HG02884 (cell line): Measurements from ENCODE around the gene ZNF697.
A peak's percentile ranks its signal among the peaks of the same experiment; 100 is the strongest.
"Not testable (repeated sequence)": the region's sequence is repeated elsewhere in the genome, so short reads cannot be mapped to it uniquely, and the experiment has no call there.

Experiments
- ATAC-seq: cut with Tn5 transposase; IDR thresholded peaks from one replicate; pipeline ENCODE4 v1.9.1; 2021; ENCODE audit warnings: mild to moderate bottlenecking, moderate library complexity; ENCODE audit not compliant: unreplicated experiment

Gene ZNF697

DNA sequence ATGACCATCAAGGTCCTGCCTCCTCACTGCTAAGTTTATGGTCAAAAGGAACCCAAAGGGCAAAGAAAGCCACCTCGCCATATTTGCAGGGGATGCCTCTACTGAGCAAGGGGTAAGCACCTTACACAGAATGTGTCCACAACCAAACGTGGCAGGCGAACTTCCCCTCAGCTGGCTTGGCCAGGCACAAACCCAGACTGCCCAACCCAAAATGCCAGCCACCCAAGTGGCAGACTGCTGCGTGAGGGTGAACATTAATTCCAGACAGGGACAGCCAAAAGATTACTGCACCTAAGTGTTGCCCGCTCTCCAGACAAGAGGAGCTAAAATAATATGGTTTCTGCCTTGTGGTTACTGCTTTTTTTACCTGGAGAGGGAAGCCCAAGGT, 16.0 kb downstream of the ZNF697 start:
- no peak for ATAC-seq

DNA sequence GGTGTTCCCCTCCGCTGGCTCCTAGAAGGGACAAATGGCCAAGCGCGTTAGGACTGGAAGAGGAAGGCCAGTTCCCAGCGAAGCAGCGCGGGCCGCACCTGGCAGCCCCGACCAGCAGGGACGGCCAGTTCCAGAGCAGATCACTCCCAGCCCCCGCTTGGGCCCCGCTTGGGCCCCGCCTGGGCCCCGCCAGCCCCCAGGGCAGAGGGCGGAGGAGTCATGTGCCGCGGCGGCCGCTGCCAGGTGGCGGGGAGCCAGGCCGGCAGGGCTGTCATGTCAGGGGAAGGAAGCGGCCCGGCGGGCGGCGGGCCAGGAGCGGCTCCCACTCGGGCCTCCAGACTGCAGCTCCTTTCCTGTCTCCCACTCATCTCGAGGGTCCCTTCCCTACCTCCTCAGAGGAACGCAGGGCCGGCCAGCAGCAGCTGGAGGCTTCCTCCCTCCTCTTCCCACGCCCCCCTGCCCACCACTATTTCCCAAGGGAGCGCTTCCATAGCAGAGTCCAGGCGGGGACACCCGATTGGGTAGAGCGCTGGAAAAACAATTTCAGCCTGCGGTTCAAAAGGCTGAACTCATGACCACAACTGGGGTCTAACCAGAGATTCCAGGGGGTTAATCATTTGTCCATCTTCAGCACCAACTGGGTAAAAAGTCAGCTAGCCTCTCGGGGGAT, 16.5 kb downstream of the ZNF697 start:
- no peak for ATAC-seq

DNA sequence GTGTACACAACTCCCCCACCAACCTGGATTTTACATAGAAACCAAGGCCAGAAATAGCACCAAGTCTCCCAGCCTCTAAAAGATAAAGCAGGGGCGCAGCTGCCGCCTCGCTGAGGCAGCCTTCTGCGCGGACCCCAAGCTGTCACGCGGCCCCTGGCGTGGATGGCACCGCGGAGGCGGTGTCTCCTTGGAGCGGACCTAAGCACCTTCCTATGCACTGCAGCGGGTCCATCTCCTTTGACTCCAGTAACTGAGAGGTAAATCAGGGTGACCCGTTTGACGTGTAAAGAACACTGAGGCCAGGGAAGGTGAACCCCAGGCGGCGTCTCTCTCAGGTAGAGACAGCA, 17.0 kb downstream of the ZNF697 start:
- ATAC-seq = no peak

DNA sequence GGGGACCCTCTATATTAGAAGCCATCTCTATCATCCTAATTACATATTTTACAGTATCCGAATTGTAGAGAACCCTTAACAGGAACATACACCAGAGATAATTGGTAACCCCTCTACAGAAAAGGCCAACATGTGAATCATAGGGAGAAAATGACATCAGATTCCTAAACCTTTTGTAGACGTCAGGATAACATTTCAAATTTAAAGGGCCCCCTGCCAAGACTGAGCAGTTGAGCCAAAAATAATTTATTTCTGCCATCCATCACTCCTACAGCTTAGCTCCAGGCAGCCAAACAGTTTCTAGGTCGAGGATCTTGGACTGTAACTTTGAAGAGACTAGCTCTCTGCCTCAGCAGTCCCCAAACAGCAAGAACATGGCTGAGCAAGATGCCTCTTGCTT, 21.2 kb downstream of the ZNF697 start:
- ATAC-seq = no peak

DNA sequence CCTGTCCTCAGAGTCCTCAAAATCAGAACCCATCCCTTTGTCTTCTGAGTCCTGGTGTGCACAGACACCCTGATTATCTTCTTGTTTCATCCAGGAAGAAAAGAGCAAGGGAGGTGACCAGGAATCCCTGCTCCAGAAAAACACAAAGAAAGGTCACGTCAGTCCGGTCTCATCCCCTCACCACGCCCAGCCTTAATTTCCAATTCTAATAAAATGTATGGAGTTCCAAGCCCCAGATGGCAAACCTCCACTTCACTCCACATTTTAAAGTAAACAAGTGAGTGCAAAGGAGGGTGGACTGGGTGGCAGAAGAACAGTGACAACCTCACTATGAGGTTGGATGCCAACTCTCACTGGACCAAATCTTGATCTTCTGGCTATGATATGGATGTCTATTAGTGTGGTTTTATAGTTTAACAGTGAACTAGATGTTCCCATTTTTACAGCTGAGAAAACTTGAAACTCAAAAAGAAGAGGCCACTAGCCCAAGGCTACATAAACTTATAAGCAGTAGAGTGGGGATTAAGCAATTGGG, 22.0 kb downstream of the ZNF697 start:
- no peak for ATAC-seq

DNA sequence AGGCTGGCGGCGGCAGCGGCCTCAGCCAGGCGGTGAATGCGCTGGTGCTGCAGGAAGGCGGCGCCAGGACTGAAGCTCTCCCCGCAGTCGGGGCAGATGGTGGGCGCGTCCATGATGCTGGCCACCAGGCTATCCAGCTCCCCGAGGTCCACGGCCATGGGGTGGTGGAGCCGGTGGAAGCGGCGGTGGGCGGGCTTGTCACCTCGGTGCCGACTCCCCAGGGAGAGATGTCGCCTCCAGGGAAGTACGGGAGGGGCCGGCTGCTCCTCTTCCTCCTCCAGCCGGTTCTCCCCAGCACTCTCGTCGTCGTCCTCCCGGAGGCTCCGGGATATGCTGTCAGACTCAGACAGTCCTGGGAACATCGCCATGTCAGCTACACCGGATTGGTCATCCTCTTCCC, 24.4 kb downstream of the ZNF697 start:
- no peak for ATAC-seq

DNA sequence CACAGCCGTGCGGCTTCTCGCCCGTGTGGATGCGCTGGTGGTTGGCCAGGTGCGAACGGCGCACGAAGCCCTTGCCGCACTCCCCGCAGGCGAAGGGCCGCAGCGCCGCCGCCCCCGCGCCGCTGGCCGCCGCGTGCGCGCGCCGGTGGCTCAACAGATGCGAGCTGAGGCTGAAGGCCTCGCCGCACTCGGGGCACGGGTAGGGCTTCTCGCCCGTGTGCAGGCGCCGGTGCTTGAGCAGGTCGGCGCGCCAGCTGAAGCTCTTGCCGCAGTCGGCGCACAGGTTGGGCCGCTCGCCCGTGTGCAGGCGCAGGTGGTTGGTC, 24.9 kb downstream of the ZNF697 start:
- ATAC-seq = no peak

DNA sequence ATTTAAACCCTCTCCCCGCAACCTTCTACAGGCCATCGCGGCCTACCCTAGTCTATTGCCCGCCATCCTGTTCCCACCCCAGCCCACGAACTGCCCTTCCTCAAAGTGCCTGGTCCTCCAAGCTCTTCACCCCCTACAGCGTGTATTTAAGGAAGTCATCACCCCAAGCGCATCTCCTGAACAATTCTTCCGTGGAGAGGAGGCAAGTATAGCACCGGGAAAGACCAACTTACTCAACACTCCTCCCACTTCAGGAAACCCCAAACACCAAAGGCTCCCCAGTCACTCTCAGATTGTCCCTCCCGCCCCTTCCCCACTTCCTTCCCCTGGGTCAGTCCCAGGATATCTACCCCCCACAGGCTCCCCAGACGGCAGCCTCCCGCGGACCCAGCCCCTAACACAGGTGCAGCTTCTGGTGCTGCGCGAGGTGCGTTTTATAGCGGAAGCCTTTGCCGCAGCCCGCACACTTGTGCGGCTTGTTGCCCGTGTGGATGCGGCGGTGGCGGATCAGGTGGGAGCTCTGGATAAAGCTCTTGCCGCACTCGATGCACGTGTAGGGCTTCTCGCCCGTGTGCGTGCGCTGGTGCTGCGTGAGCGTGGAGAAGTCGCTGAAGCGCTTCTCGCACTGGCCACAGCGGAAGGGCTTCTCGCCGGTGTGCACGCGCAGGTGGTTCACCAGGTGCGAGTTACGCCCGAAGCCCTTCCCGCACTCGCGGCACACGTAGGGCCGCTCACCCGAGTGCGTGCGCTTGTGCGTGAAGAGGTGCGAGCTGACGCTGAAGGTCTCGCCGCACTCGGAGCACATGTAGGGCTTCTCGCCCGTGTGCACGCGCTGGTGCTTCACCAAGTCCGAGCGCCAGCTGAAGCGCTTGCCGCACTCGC, 25.5 kb downstream of the ZNF697 start:
- no peak for ATAC-seq

DNA sequence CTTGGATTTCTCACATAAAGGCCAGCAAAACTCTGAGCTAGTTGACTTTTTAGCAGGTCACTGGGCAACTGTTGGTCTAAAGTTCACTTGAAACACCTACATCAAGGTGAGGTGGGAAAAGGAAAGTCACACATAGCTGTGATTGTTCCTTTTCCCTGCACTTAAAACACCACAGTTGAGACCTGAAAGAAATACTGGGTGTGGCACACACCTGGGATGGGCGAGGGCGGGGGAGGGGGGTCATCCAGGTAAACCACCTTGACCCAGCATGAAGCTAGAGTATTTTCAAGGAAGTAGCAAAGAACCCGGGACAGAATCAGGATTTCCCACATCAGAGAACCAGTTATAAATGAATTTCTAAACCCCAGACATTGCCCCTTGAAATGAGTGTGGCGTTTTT, 26.4 kb downstream of the ZNF697 start:
- ATAC-seq = no peak

DNA sequence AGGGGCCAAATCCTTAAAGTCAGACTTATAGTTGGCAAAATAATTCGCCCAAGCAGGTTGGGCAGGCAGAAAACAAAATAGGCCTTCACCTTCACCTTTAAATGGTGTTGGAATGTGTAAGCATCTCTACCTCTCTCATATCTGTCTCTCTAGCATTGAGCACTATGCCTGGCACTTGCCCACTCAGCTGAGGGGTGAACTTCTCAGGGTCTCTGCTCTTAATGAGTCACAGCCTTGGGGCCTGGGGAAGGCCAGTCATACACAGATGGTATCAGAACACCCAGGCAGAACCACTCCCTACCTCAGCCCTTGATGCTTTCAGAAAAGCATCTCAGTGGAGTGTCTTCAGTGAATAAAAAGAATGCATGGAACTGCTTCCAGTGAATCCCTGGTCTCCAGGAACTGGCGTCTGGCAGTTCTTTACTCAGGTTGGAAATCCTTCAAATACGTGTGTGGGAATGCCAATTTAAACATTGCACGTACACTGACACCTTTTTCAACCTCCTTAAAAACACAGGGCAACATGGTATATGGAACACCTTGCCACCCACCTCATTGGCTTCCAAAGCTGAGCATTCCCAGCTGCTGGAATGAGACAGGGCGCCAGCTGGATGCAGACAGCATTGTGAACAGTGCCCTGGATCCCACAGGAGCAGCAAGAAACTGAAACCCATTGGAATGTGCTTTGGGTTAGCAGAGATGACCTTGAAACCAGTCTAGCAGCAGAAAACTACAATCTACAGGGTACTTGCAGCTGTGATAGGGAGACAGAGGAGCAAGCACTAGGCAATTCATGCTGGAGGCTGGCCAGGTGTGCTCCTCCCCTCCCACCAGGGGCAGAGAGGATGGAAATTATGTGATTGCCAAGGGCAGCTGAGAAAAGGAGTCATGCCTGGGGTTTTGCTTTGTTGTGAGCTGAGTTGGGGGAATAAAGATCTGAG, 30.0 kb downstream of the ZNF697 start:
- ATAC-seq = no peak

DNA sequence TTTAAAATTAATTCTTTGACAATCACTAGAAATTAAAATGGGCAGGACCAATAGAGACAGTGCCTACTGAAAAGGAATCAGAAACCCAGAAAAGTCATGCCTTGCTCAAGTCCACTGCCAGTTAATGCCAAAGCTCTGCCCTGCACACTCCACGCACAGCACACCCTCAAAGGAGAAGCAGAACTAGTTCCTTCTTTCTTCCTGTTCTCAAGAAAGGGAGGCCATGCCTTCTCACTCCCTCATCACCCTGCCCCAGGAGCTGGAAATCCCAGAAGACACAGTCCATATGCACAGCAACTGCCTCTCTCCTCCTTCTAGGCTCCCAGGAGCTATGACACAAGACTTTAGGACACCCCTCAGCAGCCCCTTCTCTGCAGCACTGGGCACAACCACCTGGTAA, 31.3 kb downstream of the ZNF697 start:
- ATAC-seq = not testable (repeated sequence)

DNA sequence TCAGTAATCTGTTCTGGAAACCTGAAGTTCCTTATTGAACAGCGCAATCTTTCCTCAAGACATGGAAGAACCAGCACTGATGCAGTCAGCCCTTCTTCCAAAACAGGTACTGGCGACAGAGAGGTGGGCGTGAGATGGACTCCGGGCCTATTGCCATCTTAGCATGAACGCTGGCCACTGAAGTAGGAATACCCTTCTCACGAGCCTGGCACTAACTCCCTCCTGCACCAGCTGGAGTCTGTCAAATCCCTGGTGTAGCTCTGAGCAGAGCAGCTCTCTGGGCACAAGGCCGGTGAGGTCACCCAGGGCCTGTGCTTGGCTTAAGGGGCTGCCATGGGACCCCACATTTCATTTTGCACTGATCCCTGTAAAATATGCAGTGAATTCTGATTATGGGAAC, 33.0 kb downstream of the ZNF697 start:
- ATAC-seq = not testable (repeated sequence)

DNA sequence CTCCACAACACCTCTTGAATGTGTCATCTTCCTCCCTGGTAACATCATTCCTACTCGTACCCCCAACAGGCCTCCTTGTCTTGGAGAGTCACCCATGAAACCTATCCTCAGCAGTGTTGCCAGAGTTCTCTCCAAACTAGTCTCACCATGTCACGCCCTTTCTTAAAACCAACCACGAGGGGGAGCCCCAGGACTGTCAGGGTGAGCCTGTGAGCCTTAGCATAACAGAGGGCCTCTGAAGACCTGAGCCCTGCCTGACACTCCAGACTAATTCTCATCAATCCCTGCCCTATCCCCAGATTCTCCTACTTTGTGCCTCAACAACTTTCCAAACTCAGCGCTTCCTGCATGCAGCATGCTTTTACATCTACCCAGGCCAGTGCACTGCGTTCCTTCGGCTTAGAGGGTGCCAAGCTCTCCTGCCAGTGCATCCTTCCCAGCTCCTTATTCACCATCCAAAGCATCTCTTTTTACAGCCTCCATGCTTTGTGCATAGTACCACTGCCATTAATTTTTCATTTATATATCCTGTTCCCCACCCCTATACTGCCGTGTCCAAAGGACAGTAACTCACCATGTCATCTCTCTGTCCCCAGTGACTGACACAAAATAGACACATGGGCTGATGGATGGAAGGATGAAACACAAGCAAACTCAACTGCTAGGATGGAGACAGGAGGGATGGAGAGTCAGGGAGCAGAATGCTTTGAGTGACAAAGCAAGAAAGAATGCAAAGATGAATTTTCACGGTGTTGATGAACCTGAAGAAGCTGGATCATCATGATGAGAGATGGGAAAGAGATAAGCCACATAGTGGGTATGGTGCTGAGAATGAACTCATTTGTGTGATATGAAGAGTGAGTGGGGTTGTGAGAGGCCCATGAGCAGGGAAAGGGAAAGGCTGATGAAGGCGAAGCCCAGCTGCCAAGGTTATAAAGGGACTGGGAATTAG, 34.0 kb downstream of the ZNF697 start:
- peak; percentile 85 for ATAC-seq

DNA sequence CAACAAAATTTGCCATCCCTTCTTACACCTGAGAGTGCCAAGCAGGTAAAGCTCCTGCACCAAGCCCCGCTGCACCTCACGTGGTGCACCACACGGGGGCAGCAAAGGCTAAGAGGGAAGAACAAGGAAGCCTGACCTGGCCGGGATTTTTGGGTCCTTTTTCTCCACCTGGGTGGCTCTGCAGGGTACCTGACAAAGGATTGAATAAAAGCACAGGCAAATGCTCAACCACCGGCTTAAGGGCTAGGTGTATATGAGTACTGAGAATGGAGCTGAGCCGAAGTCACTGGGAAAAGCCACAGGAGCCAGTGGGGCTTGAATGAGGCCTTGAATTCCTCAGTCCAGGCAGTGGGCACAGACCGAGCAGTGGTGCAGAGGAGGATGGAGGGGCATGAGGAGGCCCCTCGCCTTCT, 36.4 kb downstream of the ZNF697 start:
- peak; percentile 37 for ATAC-seq

DNA sequence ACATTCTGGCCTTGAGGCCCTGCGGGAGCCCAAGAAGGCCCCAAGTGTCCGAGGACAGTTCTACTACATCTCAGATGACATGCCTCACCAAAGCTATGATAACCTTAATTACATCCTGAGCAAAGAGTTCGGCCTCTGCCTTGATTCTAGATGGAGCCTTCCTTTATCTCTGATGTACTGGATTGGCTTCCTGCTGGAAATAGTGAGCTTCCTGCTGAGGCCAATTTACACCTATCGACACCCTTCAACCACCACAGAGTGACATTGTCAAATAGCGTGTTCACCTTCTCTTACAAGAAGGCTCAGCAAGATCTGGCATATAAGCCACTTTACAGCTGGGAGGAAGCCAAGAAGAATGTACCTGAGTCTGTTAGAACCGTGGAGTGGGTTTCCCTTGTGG, 39.2 kb downstream of the ZNF697 start:
- not testable (repeated sequence) for ATAC-seq

DNA sequence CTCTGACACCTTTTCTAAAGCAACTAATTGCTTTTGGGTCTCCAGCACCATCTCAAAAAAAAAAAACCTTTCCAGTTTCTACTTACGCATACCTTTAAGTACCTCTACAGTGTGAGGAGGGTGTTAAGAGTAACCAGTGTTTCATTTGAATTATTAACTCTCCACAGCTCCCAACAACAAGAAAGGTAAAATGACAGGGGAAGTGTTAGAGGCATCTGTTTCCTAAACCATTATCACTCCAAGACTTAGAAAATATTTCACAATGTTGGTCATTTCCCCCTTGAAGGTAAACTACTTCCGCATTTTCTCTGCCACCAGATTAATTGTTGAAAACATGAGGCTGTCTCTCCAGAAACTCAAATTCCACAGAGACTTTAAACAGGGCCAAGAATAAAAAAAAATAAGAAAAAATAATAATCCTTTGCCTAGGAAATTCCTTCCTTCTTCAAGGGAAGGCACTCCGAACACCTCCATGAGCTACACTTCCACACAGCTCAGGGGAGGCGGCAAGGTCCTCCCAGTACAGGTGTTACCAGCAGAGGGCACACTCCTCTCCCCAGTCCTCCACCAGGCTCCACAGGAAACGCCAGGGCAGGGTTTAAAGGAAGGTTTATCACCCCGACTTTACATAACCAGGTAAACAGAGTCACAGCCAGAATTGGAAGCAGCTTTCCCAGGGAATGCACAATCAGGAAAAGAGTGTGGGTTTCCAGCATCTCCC, 40.8 kb downstream of the ZNF697 start:
- ATAC-seq = not testable (repeated sequence)

DNA sequence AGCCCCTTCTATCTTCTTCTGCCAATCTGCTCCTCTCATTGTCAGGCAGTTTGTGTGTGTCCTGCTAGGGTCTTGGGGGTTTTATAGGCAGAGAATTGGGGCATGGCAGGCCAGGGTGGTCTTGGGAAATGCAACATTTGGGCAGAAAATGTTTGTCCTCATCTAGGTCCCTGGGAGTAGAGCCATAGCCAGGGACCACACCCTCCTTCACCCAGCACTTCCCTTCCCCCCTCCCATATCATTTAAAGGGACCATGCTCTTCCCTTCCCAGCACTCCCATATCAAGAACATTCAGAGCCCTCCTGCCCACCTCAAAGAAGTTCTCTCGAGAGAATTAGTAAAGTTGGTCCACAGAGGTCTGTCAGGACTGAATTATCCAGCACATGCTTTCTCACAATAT, 41.7 kb downstream of the ZNF697 start:
- no peak for ATAC-seq

DNA sequence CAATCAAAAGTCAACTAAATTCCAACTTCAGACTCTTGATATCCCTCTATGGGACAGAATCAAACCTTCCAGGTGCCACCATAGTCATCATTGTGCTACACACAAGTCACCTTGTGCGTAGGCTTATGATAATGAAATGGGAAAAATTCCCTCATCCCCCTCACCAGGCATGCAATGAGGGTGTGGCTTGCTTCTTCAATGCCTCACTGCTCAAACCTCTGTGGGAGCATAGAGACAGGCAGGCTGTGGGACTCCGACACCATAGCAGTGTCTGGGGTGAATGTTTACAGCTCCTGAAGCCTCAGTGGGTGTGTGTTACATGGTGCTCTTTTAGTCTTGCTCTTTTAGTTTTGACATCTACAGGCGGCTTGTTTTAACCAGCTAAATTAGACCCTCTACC, 42.4 kb downstream of the ZNF697 start:
- ATAC-seq = no peak

DNA sequence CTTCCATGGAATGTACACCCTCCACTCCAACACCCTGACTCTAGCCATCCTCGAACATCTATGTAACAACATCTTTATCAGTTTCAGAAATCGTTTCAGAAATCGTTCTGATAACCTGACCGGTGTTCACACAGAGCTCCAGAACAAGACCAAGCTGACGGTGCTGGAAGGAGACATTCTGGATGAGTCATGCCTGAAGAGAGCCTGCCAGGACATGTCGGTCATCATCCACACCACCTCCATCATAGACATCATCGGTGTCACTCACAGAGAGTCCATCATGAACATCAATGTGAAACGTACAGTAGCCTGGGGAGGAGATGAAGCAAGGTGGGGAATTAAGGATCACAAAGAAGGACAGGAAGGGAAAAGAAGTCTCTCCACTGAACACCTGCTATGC, 43.0 kb downstream of the ZNF697 start:
- ATAC-seq = not testable (repeated sequence)

DNA sequence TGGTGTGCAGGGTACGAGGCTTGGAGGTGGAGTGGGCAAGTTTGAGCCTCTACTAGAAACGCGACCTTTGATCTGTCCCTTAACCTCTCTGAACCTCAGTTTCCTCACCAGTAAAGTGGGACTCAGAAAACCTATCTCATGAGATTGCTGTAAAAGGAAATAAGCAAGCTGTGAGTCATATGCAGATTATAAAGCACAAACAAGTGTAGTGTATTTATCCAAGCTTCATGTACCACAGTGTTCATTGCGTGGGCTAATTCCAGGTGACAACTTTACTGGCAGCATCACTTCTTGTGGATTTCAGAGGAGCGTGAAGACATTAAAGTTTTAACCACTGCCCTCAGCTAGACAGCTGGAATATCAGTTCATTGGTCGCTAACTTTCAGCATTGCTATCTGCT, 44.4 kb downstream of the ZNF697 start:
- ATAC-seq = no peak
